ENCODE measurements around the gene ADSS2. TPM values are rescaled to one million over a fixed set of nuclear protein-coding genes. Genes with fewer than 3 reads are reported as not detected.

The ADSS2 gene
- total RNA-seq, 4 donors from 2014 or later, result 39.4 to 59.3 (median 47.0) TPM

- intact Hi-C loops (cut with DNase I; ENCODE audit: low total_unique reads), result no loop called here
- TF ChIP-seq POLR2A (IDR thresholded peaks at IDR 0.05), result no peak
- TF ChIP-seq CTCF (IDR thresholded peaks at IDR 0.05), result no peak
- DNase-seq (ENCODE audit: low spot score in 2 of 2), result no peak
- WGBS, 2 donors, result 95 to 97% methylated on average over 2 of the region's 2 CpGs
- no peak overlapping the region for H3K4me3 ChIP-seq (ENCODE audit: low read depth, poor library complexity, severe bottlenecking)
Observed at GRCh38 chr1:244400974-244401373, 50.7 kb downstream of the ADSS2 start.

GRCh38 chr1:244397131-244397530 is 54.6 kb downstream of the ADSS2 start:
- intact Hi-C loops (cut with DNase I; ENCODE audit: low total_unique reads), result no loop called here
- no peak for TF ChIP-seq CTCF (IDR thresholded peaks at IDR 0.05)
- TF ChIP-seq POLR2A (IDR thresholded peaks at IDR 0.05), result no peak
- no peak overlapping the region for H3K4me3 ChIP-seq (ENCODE audit: low read depth, poor library complexity, severe bottlenecking)
- DNase-seq (ENCODE audit: low spot score in 2 of 2), result no peak

GRCh38 chr1:244395965-244396364 is 55.7 kb downstream of the ADSS2 start:
- 77% methylated on average over 4 to 5 of the region's 5 CpGs for WGBS, 2 donors
- H3K4me3 ChIP-seq (ENCODE audit: low read depth, poor library complexity, severe bottlenecking), result no peak overlapping the region
- no peak for DNase-seq (ENCODE audit: low spot score in 2 of 2)
- intact Hi-C loops (cut with DNase I; ENCODE audit: low total_unique reads), result no loop called here
- TF ChIP-seq CTCF (IDR thresholded peaks at IDR 0.05) (no peak), POLR2A (IDR thresholded peaks at IDR 0.05) (no peak)

GRCh38 chr1:244394826-244395765 is 56.6 kb downstream of the ADSS2 start:
- peak in 1 of 2 donors; percentile 65 for DNase-seq (ENCODE audit: low spot score in 2 of 2)
- TF ChIP-seq POLR2A (IDR thresholded peaks at IDR 0.05) (no peak), CTCF (IDR thresholded peaks at IDR 0.05) (no peak)
- WGBS, 2 donors, result 80 to 86% methylated on average over 9 to 15 of the region's 15 CpGs
- intact Hi-C loops (cut with DNase I; ENCODE audit: low total_unique reads), result no loop called here
- H3K4me3 ChIP-seq (ENCODE audit: low read depth, poor library complexity, severe bottlenecking), result no peak overlapping the region

- no peak overlapping the region for H3K4me3 ChIP-seq (ENCODE audit: low read depth, poor library complexity, severe bottlenecking)
- WGBS, 2 donors, result 83 to 93% methylated on average over 4 of the region's 4 CpGs
- no peak for DNase-seq (ENCODE audit: low spot score in 2 of 2)
- TF ChIP-seq POLR2A (IDR thresholded peaks at IDR 0.05), result no peak
- no peak for TF ChIP-seq CTCF (IDR thresholded peaks at IDR 0.05)
- intact Hi-C loops (cut with DNase I; ENCODE audit: low total_unique reads), result no loop called here
Observed at GRCh38 chr1:244394346-244394745, 57.4 kb downstream of the ADSS2 start.
